Effector memory CD8-positive, alpha-beta T cell (primary cell): Measurements from ENCODE around the gene UPK1B.
A peak's percentile ranks its signal among the peaks of the same experiment; 100 is the strongest.
"Not testable (repeated sequence)": the region's sequence is repeated elsewhere in the genome, so short reads cannot be mapped to it uniquely, and the experiment has no call there.

Source experiments
- ATAC-seq: fragments of 150-1000 bp; cut with Tn5 transposase; replicated peaks from 2 replicates; pipeline ENCODE4 v1.10.0; 2021; ENCODE audit warnings: mild to moderate bottlenecking, moderate library complexity
- DNase-seq, 3 experiments: peaks; one replicate each; pipeline ENCODE4 v3.0.0; 2021
- H3K27ac Mint-ChIP-seq, 2 donors: one replicate each; pipeline ENCODE4 v1.8.0; 2022; ENCODE audit warnings: mild to moderate bottlenecking in 2 of 2, mixed read lengths in 2 of 2, moderate library complexity in 2 of 2
- H3K27me3 Mint-ChIP-seq, 2 donors: one replicate each; pipeline ENCODE4 v1.8.0; 2022; ENCODE audit warnings: mixed read lengths in 2 of 2
- H3K36me3 Mint-ChIP-seq: one replicate; pipeline ENCODE4 v1.8.0; 2022; ENCODE audit warnings: mild to moderate bottlenecking, moderate library complexity, mixed read lengths; ENCODE audit not compliant: insufficient read depth
- H3K4me1 Mint-ChIP-seq, 2 donors: one replicate each; pipeline ENCODE4 v1.8.0; 2022; ENCODE audit warnings: low read depth in 2 of 2, mixed read lengths in 2 of 2
- H3K4me3 Mint-ChIP-seq, 2 donors: one replicate each; pipeline ENCODE4 v1.8.0; 2022; ENCODE audit warnings: mild to moderate bottlenecking in 2 of 2, mixed read lengths in 2 of 2, moderate library complexity in 2 of 2
- H3K9me3 Mint-ChIP-seq, 2 donors: one replicate each; pipeline ENCODE4 v1.8.0; 2022; ENCODE audit warnings: mixed read lengths in 2 of 2
- total RNA-seq, 9 experiments: gene quantifications; one replicate each; lab custom pipeline; 2026; lab: John Stamatoyannopoulos, UW

Gene UPK1B
- 0 reads per million in 9 experiments for total RNA-seq

DNA sequence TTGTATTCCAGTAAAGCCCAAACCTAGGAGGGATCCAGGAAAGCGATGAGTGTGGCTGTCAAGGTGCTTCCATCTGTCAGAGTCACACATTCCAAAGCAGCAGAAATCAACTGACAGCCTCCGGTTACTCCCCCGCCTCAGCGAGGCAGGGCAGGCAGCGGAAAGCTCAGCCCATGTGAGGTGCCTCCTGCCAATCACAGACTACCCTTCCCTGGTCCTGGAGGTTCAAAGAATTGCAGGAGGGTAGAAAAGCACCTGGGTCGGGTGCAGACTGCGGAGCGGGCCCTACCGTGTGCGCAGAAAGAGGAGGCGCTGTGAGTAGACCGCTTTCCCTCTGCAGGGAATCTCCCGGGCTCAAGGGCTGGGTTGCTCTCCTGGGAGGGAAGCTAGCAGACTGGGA, at the start of gene UPK1B:
UPK1B (plus strand) TSS at position 274 of the 400 bp plus-strand sequence. CDS start 13,144 bp downstream, outside the sequence.
- Mint-ChIP-seq H3K9me3 (no peaks in the 10 kb centered on the region), H3K27ac (no peak within 1 kb of the TSS), H3K4me1 (no peaks in the 10 kb centered on the region), H3K4me3 (no peak within 1 kb of the TSS), H3K36me3 (no peaks in the 10 kb centered on the region), H3K27me3 (peaks cover 9 to 29% of the 10 kb centered on the region in 2 donors)
- ATAC-seq: no peak
- no peak for DNase-seq

DNA sequence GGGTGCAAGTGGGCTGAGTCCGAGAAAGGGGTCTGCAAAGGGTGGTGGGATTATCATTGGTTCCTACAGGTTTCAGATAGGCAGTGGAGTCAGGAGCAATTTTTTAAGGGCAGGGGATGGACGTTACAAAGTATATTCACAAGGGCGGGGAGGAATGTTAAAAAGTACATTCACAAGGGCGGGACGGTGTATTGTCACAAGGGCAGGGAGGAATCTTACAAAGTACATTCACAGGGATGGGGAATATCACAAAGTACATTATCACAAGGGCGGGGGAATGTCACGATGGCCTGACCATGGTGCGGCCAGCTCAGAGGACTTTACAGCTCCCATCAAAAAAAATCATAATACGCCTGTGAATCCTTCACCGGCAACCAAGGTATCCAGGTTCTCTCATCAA, 48.1 kb upstream of the UPK1B start:
- ATAC-seq: no peak
- H3K36me3 Mint-ChIP-seq: peaks cover 2% of the 10 kb centered on the region
- H3K9me3 Mint-ChIP-seq: no peaks in the 10 kb centered on the region
- peaks cover 28 to 29% of the 10 kb centered on the region in 2 donors for H3K27me3 Mint-ChIP-seq
- no peak for DNase-seq
- no peak overlapping the region for H3K4me3 Mint-ChIP-seq
- no peaks in the 10 kb centered on the region for H3K4me1 Mint-ChIP-seq
- no peak overlapping the region for H3K27ac Mint-ChIP-seq

DNA sequence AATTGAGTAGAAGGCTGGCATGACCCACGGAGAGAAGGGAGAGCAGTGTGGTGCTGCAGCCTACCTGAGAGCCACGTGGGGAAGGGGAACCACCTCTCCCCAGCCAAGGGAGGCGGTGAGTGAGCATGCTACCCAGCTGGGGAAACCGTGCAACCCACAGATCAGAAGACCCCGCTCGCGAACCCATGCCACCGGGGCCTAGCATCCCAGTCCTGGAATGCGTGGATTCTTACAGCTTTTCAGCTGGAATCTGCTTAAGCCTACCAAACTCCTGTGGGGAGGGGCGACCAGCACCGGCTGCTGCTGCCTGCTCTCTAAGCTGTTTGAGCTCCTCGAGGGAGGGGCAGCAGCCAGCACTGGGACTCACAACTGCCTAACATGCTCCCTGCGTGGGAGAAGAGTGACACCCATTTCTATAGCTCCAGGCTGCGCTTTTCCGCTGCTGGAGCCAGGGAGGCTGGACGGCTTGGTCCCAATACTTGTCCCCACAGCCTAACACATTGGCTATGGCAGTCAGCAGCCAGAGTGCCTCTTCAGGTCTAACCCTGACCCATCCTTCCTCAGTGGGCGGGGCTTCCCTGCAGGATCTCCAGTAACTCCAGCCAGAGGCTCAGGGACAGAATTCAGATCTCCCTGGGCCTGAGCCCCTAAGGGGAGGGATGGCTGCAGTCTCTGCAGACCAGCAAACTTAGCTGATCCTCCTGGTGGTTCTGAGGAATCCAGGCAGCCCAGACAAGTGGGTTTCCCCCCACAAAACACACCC, 47.5 kb upstream of the UPK1B start:
- ATAC-seq (no peak), DNase-seq (no peak)
- Mint-ChIP-seq H3K9me3 (no peaks in the 10 kb centered on the region), H3K4me3 (no peak overlapping the region), H3K4me1 (no peaks in the 10 kb centered on the region), H3K27ac (no peak overlapping the region), H3K36me3 (peaks cover under 1% of the 10 kb centered on the region), H3K27me3 (peaks cover 31 to 32% of the 10 kb centered on the region in 2 donors)

DNA sequence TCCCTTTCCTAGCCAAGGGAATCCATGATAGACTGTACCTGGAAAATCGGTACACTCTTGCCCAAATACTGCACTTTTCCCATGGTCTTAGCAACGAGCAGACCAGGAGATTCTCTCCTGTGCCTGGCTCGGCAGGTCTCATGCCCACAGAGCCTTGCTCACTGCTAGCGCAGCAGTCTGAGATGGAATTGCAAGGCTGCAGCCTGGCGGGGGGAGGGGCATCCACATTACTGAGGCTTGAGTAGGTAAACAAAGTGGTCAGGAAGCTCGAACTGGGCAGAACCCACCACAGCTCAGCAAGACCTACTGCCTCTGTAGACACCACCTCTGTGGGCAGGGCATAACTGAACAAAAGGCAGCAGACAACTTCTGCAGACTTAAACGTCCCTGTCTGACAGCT, 43.1 kb upstream of the UPK1B start:
- not testable (repeated sequence) for H3K4me3 Mint-ChIP-seq, H3K4me1 Mint-ChIP-seq, H3K27ac Mint-ChIP-seq, ATAC-seq, DNase-seq, H3K36me3 Mint-ChIP-seq, H3K9me3 Mint-ChIP-seq
- H3K27me3 Mint-ChIP-seq: peaks cover 24 to 38% of the 10 kb centered on the region in 2 donors

DNA sequence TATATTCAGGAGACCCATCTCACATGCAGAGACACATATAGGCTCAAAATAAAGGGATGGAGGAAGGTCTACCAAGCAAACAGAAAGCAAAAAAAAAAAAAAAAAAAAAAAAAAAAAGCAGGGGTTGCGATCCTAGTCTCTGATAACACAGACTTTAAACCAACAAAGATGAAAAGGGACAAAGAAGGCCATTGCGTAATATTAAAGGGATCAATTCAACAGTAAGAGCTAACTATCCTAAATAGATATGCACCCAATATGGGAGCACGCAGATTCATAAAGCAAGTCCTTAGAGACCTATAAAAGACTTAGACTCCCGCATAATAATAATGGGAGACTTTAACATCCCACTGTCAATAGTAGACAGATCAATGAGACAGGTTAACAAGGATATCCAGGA, 41.1 kb upstream of the UPK1B start:
- H3K9me3 Mint-ChIP-seq, H3K27ac Mint-ChIP-seq, H3K36me3 Mint-ChIP-seq, DNase-seq, H3K4me3 Mint-ChIP-seq, ATAC-seq, H3K4me1 Mint-ChIP-seq: not testable (repeated sequence)
- H3K27me3 Mint-ChIP-seq: peaks cover 9 to 25% of the 10 kb centered on the region in 2 donors

DNA sequence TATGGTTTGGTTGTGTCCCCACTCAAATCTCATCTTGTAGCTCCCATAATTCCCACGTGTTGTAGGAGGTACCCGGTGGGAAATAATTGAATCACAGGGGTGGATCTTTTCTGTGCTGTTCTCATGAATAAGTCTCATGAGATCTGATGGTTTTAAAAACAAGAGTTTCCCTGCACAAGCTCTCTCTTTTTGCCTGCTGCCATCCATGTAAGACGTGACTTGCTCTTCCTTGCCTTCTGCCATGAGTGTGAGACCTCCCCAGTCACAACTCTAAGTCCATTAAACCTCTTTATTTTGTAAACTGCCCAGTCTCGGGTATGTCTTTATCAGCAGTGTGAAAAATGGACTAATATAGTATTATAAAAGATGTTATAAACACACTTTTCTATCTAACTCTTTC, 34.0 kb upstream of the UPK1B start:
- H3K4me3 Mint-ChIP-seq, H3K27me3 Mint-ChIP-seq, H3K4me1 Mint-ChIP-seq, H3K9me3 Mint-ChIP-seq, DNase-seq, ATAC-seq, H3K36me3 Mint-ChIP-seq, H3K27ac Mint-ChIP-seq: not testable (repeated sequence)

DNA sequence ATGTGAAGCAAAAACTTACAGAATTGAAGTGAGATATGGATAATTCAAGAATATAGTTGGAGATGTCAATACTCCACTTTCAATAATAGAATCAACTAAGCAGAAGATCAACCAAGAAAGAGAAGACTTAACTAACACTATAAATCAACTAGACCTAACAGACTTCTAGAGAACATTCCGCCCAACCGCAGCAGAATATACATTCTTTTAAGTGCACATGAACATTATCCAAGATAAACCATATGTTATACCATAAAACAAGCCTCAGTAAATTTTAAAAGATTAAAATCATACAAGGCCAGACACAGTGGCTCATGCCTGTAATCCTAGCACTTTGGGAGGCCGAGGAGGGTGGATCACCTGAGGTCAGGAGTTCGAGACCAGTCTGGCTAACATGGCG, 32.9 kb upstream of the UPK1B start:
- Mint-ChIP-seq H3K36me3 (no peaks in the 10 kb centered on the region), H3K27me3 (no peaks in the 10 kb centered on the region), H3K4me3 (no peak overlapping the region), H3K4me1 (no peaks in the 10 kb centered on the region), H3K27ac (no peak overlapping the region), H3K9me3 (no peaks in the 10 kb centered on the region)
- ATAC-seq: no peak
- DNase-seq: no peak

DNA sequence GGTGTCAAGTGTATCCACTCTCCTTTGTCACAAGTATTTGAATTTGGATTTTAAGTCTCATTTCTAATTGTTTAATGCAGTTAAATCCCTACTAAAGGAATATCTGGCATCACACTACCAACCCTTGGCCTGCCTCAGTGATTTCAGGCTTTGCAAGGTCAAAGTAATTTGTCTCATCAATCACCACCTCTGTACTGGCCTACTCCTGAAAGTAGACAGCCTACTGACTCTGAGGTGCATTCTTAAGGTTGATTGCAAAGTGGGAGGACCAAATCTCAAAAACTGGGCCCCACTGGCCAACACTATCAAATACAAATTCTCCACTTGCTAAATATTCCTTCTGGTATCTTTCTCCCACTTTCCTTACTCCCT, 28.3 kb upstream of the UPK1B start:
- Mint-ChIP-seq H3K27me3 (no peaks in the 10 kb centered on the region), H3K9me3 (no peaks in the 10 kb centered on the region), H3K4me1 (peaks cover 3 to 9% of the 10 kb centered on the region in 2 donors), H3K27ac (no peak overlapping the region), H3K36me3 (peaks cover 5% of the 10 kb centered on the region), H3K4me3 (no peak overlapping the region)
- DNase-seq (no peak), ATAC-seq (no peak)

DNA sequence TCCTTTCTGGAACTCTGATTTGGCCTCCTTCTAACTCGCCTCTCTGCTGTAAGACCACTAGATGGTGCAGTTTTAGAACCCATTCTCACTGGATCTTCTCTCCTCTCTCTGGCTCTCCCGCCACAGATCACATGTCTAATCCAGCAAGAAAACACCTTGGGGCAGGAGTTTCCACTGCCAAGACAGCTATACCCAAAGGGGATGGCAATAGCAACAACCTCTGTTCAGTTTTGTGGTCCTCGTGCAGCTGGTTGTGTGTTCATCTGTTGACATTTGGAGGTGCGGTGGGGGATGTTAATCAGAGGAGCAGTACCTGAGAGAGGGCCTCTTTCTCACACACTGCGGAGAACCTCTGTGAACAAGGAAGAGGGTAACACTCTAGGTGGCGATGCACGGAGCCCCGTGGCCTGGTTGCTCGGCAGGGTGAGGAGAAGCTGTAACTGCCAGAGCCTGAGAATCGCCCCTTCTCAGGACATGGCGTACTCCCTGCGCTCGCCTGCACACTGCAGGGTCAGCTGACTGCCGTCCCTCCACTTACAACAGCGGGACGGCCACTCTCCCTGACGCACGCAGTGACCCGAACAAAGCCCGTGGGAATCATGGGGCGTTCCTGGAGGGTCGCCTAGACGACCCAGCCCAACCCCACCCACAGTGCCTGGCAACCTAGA, 27.8 kb upstream of the UPK1B start, which contains the start of gene TEX55:
TEX55 (plus strand) TSS at position 666 of the 668 bp plus-strand sequence. CDS start 25 bp downstream, outside the sequence.
- Mint-ChIP-seq H3K9me3 (no peaks in the 10 kb centered on the region), H3K27ac (no peak within 1 kb of the TSS), H3K4me1 (peaks cover 3 to 9% of the 10 kb centered on the region in 2 donors), H3K36me3 (peaks cover 5% of the 10 kb centered on the region), H3K4me3 (no peak within 1 kb of the TSS), H3K27me3 (no peaks in the 10 kb centered on the region)
- ATAC-seq (no peak), DNase-seq (no peak)

DNA sequence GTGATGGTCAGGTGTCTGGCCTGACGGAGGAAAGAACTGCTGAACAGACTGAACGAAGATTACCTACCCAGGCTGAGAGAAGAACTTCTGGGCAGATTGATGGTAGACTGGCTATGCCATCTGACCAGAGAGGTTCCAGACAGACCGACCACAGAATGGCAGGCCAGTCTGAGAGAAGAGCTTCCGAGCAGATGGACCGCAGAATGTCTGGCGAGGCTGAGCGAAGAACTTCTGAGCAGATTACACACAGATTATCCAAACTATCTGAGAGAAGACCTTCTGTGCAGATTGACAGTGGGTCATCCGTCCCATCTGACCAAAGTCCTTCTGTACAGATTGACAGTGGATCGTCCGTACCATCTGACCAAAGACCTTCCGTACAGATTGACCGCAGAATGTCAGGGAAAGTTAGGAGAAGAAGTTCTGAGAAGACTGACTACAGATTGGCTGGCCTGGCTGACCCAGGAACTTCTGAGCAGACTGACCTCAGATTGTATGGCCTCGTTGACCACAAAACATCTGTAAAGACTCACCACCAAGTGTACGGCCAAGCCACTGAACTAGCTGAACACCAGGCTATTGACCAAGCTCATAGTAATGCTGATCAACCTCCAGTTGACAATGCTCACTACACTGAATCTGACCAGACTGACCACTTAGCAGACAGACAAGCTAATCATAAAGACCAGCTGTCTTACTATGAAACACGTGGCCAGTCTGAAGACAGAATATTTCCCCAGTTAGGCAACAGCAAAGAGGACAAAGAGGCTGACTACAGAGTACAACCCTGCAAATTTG, 26.6 kb upstream of the UPK1B start:
- Mint-ChIP-seq H3K9me3 (no peaks in the 10 kb centered on the region), H3K27ac (no peak overlapping the region), H3K27me3 (no peaks in the 10 kb centered on the region), H3K36me3 (peaks cover 5% of the 10 kb centered on the region), H3K4me3 (no peak overlapping the region), H3K4me1 (peaks cover 5 to 9% of the 10 kb centered on the region in 2 donors)
- ATAC-seq (no peak), DNase-seq (no peak)

DNA sequence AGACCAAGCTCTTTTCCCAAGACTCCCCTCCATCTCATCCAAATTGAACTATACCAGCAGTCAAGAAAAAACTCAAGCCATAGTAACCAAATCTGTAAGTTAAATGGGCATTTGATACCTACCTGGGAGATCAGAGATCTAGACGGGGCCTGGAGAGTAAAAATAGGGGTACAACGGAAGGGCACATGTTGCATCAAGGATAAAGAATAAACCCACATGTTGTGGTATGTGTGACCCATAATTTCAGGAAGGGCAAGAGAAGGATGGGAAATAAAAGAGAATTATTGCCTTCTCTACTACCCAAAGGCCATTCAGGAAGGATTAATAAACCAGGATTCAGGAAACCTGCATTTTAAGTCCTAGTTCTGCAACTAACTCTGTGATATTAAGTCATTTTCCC, 25.9 kb upstream of the UPK1B start:
- Mint-ChIP-seq H3K4me3 (no peak overlapping the region), H3K27me3 (no peaks in the 10 kb centered on the region), H3K36me3 (peaks cover 5% of the 10 kb centered on the region), H3K9me3 (no peaks in the 10 kb centered on the region), H3K4me1 (peaks cover 5 to 9% of the 10 kb centered on the region in 2 donors), H3K27ac (no peak overlapping the region)
- DNase-seq: no peak
- ATAC-seq: no peak

DNA sequence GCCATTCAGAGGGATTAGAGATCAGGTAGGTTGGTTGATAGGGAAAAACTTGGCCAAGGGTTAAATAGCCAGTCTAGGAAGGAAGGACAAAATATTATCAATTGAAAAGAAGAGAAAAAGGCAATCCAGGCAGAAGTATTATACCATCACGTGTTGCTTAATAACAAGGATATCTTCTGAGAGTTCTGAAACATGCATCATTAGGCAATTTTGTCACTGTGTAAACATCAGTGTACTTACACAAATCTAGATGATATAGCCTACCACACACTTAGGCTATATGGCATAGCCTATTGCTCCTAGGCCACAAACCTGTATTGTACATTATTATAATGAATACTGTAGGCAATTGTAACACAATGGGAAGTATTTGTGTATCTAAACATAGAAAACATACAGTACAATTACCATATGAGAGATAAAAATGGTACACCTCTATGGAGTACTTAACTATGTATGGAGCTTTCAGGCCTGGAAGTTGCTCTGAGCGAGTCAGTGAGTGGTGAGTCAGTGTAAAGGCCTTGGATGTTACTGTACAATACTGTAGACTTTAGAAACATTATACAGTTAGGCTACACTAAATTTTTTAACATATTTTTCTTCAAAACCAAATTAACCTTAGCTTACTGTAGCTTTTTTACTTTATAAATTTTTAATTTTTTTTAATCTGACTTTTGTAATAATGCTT, 24.8 kb upstream of the UPK1B start:
- Mint-ChIP-seq H3K27me3 (peaks cover 0 to 9% of the 10 kb centered on the region in 2 donors), H3K9me3 (peaks cover 0 to 4% of the 10 kb centered on the region in 2 donors), H3K4me3 (no peak overlapping the region), H3K27ac (no peak overlapping the region), H3K4me1 (peaks cover 5 to 9% of the 10 kb centered on the region in 2 donors), H3K36me3 (peaks cover 5% of the 10 kb centered on the region)
- DNase-seq (no peak), ATAC-seq (no peak)

DNA sequence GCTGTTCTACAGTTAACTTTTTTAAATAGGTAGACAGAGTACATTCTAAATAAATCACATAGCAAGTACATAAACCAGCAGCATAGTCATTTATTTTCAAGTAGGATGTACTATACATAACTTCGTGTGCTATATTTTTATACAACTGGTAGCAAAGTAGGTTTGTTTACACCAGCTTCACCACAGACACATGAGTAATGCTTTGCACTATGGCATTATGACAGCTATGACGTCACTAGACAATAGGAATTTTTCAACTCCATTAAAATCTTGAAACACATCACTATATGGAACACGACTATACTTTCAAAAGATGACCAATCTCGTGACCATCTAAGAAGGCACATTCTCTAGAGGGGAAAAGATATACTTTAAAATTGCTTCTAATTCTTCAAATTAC, 23.9 kb upstream of the UPK1B start:
- Mint-ChIP-seq H3K9me3 (peaks cover 0 to 11% of the 10 kb centered on the region in 2 donors), H3K27ac (peak overlapping the region; percentile 47 to 59), H3K4me1 (peaks cover 5 to 9% of the 10 kb centered on the region in 2 donors), H3K27me3 (peaks cover 0 to 16% of the 10 kb centered on the region in 2 donors), H3K4me3 (no peak overlapping the region), H3K36me3 (peaks cover 5% of the 10 kb centered on the region)
- DNase-seq: no peak
- peak; percentile 85 for ATAC-seq
